IMR-90 (cell line): ENCODE data around the gene PRKAR1B.

Experiments used
- BHLHE40 ChIP-seq: fragments of 150-350 bp; IDR thresholded peaks from 2 replicates; pipeline ENCODE4 v1.6.1; 2016; ENCODE audit warnings: mild to moderate bottlenecking, low read depth, low read length
- CEBPB ChIP-seq: IDR thresholded peaks from 2 replicates; pipeline ENCODE4 v1.6.1; 2012; ENCODE audit warnings: low read depth, low read length, improper control_type of control experiment
- FOS ChIP-seq: fragments of 150-350 bp; IDR thresholded peaks from 2 replicates; pipeline ENCODE4 v1.6.1; 2016; ENCODE audit warnings: low read depth, low read length
- MAZ ChIP-seq: IDR thresholded peaks from 2 replicates; pipeline ENCODE4 v1.6.1; 2012; ENCODE audit warnings: low read depth, mild to moderate bottlenecking, low read length, improper control_type of control experiment, moderate library complexity, borderline replicate concordance
- MXI1 ChIP-seq: IDR thresholded peaks from 2 replicates; pipeline ENCODE4 v1.6.1; 2012; ENCODE audit warnings: low read depth, mild to moderate bottlenecking, low read length, moderate library complexity, borderline replicate concordance
- NFE2L2 ChIP-seq: fragments of 150-350 bp; IDR thresholded peaks from 2 replicates; pipeline ENCODE4 v1.6.1; 2016; ENCODE audit warnings: low read depth, mild to moderate bottlenecking, low read length
- POLR2A ChIP-seq: IDR thresholded peaks from 2 replicates; pipeline ENCODE4 v1.6.1; 2012; ENCODE audit warnings: mild to moderate bottlenecking, low read depth, low read length
- RAD21 ChIP-seq: IDR thresholded peaks from 2 replicates; pipeline ENCODE4 v1.6.1; 2012; ENCODE audit warnings: low read length, improper control_type of control experiment
- RCOR1 ChIP-seq: IDR thresholded peaks from 2 replicates; pipeline ENCODE4 v1.6.1; 2012; ENCODE audit warnings: mild to moderate bottlenecking, low read length, improper control_type of control experiment; ENCODE audit not compliant: insufficient replicate concordance
- RFX5 ChIP-seq: IDR thresholded peaks from 2 replicates; pipeline ENCODE4 v1.8.0; 2012; ENCODE audit warnings: low read depth, mild to moderate bottlenecking, low read length, moderate library complexity
- SMC3 ChIP-seq: fragments of 150-350 bp; IDR thresholded peaks from 2 replicates; pipeline ENCODE4 v1.6.1; 2016; ENCODE audit warnings: low read depth, mild to moderate bottlenecking, antibody characterized with exemption, low read length, moderate library complexity
- TF ChIP-seq, protein P1 (sequence below): conservative IDR thresholded peaks from 2 replicates; pipeline ENCODE4 v1.5.1; 2012; ENCODE audit warnings: mild to moderate bottlenecking, low read depth, low read length, improper control_type of control experiment
- TF ChIP-seq, protein P2 (sequence below): fragments of 150-350 bp; IDR thresholded peaks from 2 replicates; pipeline ENCODE4 v1.6.1; 2016; ENCODE audit warnings: low read depth, mild to moderate bottlenecking, low read length, moderate library complexity, borderline replicate concordance
- TF ChIP-seq, protein P3 (sequence below): fragments of 150-350 bp; IDR thresholded peaks from 2 replicates; pipeline ENCODE4 v1.6.1; 2017; ENCODE audit warnings: mild to moderate bottlenecking, antibody characterized with exemption, low read length, low read depth

DNA sequence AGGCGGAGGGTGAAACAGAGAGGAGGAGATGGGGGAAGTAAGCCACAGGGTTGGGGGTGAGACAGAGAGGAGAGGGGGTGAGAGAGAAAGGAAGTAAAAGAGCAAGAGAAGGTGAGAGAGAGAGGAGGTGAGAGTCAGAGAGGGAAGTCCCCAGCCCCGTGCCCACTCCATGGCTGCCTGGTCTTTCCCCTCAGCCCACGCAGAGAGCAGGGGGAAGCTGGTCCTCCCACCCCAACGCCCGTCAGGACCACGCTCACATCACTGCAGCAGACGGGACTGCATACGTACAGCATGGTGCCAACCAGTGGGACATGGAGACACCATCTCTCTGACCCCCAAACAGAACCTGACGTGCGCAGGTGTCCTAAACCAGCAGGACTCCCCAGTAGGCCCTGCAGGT, 195.3 kb downstream of the PRKAR1B start:
- TF ChIP-seq, protein P1, sequence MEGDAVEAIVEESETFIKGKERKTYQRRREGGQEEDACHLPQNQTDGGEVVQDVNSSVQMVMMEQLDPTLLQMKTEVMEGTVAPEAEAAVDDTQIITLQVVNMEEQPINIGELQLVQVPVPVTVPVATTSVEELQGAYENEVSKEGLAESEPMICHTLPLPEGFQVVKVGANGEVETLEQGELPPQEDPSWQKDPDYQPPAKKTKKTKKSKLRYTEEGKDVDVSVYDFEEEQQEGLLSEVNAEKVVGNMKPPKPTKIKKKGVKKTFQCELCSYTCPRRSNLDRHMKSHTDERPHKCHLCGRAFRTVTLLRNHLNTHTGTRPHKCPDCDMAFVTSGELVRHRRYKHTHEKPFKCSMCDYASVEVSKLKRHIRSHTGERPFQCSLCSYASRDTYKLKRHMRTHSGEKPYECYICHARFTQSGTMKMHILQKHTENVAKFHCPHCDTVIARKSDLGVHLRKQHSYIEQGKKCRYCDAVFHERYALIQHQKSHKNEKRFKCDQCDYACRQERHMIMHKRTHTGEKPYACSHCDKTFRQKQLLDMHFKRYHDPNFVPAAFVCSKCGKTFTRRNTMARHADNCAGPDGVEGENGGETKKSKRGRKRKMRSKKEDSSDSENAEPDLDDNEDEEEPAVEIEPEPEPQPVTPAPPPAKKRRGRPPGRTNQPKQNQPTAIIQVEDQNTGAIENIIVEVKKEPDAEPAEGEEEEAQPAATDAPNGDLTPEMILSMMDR = no peak
- TF ChIP-seq, protein P2, sequence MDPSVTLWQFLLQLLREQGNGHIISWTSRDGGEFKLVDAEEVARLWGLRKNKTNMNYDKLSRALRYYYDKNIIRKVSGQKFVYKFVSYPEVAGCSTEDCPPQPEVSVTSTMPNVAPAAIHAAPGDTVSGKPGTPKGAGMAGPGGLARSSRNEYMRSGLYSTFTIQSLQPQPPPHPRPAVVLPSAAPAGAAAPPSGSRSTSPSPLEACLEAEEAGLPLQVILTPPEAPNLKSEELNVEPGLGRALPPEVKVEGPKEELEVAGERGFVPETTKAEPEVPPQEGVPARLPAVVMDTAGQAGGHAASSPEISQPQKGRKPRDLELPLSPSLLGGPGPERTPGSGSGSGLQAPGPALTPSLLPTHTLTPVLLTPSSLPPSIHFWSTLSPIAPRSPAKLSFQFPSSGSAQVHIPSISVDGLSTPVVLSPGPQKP = no peak
- no peak for TF ChIP-seq BHLHE40
- TF ChIP-seq CEBPB = no peak
- TF ChIP-seq RAD21 = no peak
- TF ChIP-seq POLR2A = no peak
- TF ChIP-seq RFX5 = no peak
- no peak for TF ChIP-seq NFE2L2
- no peak for TF ChIP-seq MAZ
- no peak for TF ChIP-seq SMC3
- TF ChIP-seq MXI1 = no peak
- no peak for TF ChIP-seq FOS
- TF ChIP-seq RCOR1 = no peak
- TF ChIP-seq, protein P3, sequence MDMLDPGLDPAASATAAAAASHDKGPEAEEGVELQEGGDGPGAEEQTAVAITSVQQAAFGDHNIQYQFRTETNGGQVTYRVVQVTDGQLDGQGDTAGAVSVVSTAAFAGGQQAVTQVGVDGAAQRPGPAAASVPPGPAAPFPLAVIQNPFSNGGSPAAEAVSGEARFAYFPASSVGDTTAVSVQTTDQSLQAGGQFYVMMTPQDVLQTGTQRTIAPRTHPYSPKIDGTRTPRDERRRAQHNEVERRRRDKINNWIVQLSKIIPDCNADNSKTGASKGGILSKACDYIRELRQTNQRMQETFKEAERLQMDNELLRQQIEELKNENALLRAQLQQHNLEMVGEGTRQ = no peak
